BE2C (cell line): Measurements from ENCODE around the gene MICU1.

Experiments
- DNase-seq: peaks from one replicate; pipeline ENCODE4 v3.0.0-alpha.2; 2020
- H3K27me3 ChIP-seq: fragments of 250-450 bp; sonication (Bioruptor Pico); 2 replicates; pipeline ENCODE4 v1.5.1; 2020; ENCODE audit warnings: mild to moderate bottlenecking
- H3K36me3 ChIP-seq: fragments of 250-450 bp; sonication (Bioruptor Pico); 2 replicates; pipeline ENCODE4 v1.5.1; 2020; ENCODE audit warnings: mild to moderate bottlenecking
- H3K4me1 ChIP-seq: fragments of 250-450 bp; sonication (Bioruptor Pico); 2 replicates; pipeline ENCODE4 v1.5.1; 2020
- H3K4me3 ChIP-seq: 2 replicates; pipeline ENCODE4 v1.5.1; 2011; ENCODE audit warnings: low read depth, low read length
- H3K9me3 ChIP-seq: fragments of 250-450 bp; sonication (Bioruptor Pico); 2 replicates; pipeline ENCODE4 v1.5.1; 2020
- CTCF ChIP-seq: IDR thresholded peaks from 2 replicates; pipeline ENCODE4 v1.5.1; 2012; ENCODE audit warnings: mild to moderate bottlenecking, low read depth, low read length

MICU1 gene

GRCh38 chr10:72638586-72639440 is 12.9 kb upstream of the MICU1 start:
- no peak for DNase-seq
- Histone ChIP-seq H3K4me1 (no peaks in the 10 kb centered on the region), H3K36me3 (no peaks in the 10 kb centered on the region), H3K27me3 (no peaks in the 10 kb centered on the region), H3K9me3 (no peaks in the 10 kb centered on the region), H3K4me3 (no peak overlapping the region)
- no peak for TF ChIP-seq CTCF

GRCh38 chr10:72637398-72637857 is 11.5 kb upstream of the MICU1 start:
- Histone ChIP-seq H3K36me3 (no peaks in the 10 kb centered on the region), H3K9me3 (no peaks in the 10 kb centered on the region), H3K4me3 (no peak overlapping the region), H3K4me1 (no peaks in the 10 kb centered on the region), H3K27me3 (no peaks in the 10 kb centered on the region)
- TF ChIP-seq CTCF, result no peak
- no peak for DNase-seq

- Histone ChIP-seq H3K4me1 (peaks cover 4% of the 10 kb centered on the region; the same call in 1 of the 2 replicates), H3K4me3 (no peak overlapping the region), H3K36me3 (no peaks in the 10 kb centered on the region), H3K27me3 (no peaks in the 10 kb centered on the region), H3K9me3 (peaks cover 3% of the 10 kb centered on the region)
- no peak for DNase-seq
- TF ChIP-seq CTCF, result no peak
These were observed 4.3 kb upstream of the MICU1 start for GRCh38 chr10:72630144-72630543.

GRCh38 chr10:72626444-72626754 is 520 bp upstream of the MICU1 start:
- Histone ChIP-seq H3K4me1 (peaks cover 4% of the 10 kb centered on the region; the same call in 1 of the 2 replicates), H3K36me3 (no peaks in the 10 kb centered on the region), H3K9me3 (peaks cover 3% of the 10 kb centered on the region), H3K27me3 (no peaks in the 10 kb centered on the region), H3K4me3 (peak overlapping the region; percentile 99)
- no peak for TF ChIP-seq CTCF
- DNase-seq, result no peak

- no peak for DNase-seq
- peaks cover 3% of the 10 kb centered on the region for H3K9me3 ChIP-seq
- TF ChIP-seq CTCF, result no peak
- no peaks in the 10 kb centered on the region for H3K36me3 ChIP-seq
- peaks cover 4% of the 10 kb centered on the region; the same call in 1 of the 2 replicates for H3K4me1 ChIP-seq
- no peaks in the 10 kb centered on the region for H3K27me3 ChIP-seq
- H3K4me3 ChIP-seq, result peak overlapping the region; percentile 99
These were observed 637 bp downstream of the MICU1 start for GRCh38 chr10:72625276-72625607.

GRCh38 chr10:72622271-72622670 is 3.6 kb downstream of the MICU1 start:
- peaks cover 3% of the 10 kb centered on the region for H3K9me3 ChIP-seq
- H3K4me3 ChIP-seq, result no peak overlapping the region
- DNase-seq, result no peak
- H3K36me3 ChIP-seq, result no peaks in the 10 kb centered on the region
- H3K27me3 ChIP-seq, result no peaks in the 10 kb centered on the region
- peaks cover 9% of the 10 kb centered on the region for H3K4me1 ChIP-seq
- no peak for TF ChIP-seq CTCF
